ENCODE measurements around the gene KCNMB2. TPM values are rescaled to one million over a fixed set of nuclear protein-coding genes. Genes with fewer than 3 reads are reported as not detected.
"Not testable (repeated sequence)": the region's sequence is repeated elsewhere in the genome, so short reads cannot be mapped to it uniquely, and the experiment has no call there.

Gene KCNMB2
- total RNA-seq = not detected in 2 replicates

- intact Hi-C loops (cut with micrococcal nuclease) = no loop called here
These were observed at the start of gene KCNMB2 for GRCh38 chr3:178536211-178537079. Gene KCNMB2, plus strand, starts transcription at chr3:178536436.

- intact Hi-C loops (cut with micrococcal nuclease) = no loop called here
These were observed 49.3 kb upstream of the KCNMB2 start for GRCh38 chr3:178486903-178487302.

GRCh38 chr3:178487752-178488151, 48.5 kb upstream of the KCNMB2 start:
- intact Hi-C loops (cut with micrococcal nuclease) = no loop called here

GRCh38 chr3:178491751-178492150, 44.5 kb upstream of the KCNMB2 start:
- intact Hi-C loops (cut with micrococcal nuclease) = no loop called here

GRCh38 chr3:178492491-178492890, 43.7 kb upstream of the KCNMB2 start:
- intact Hi-C loops (cut with micrococcal nuclease) = no loop called here

GRCh38 chr3:178494386-178494785, 41.9 kb upstream of the KCNMB2 start:
- intact Hi-C loops (cut with micrococcal nuclease) = no loop called here

GRCh38 chr3:178496911-178497310, 39.3 kb upstream of the KCNMB2 start:
- intact Hi-C loops (cut with micrococcal nuclease) = no loop called here

GRCh38 chr3:178498871-178499270, 37.4 kb upstream of the KCNMB2 start:
- intact Hi-C loops (cut with micrococcal nuclease) = no loop called here

- intact Hi-C loops (cut with micrococcal nuclease) = no loop called here
These were observed 35.6 kb upstream of the KCNMB2 start for GRCh38 chr3:178500631-178501030.

GRCh38 chr3:178504128-178504527, 32.1 kb upstream of the KCNMB2 start:
- intact Hi-C loops (cut with micrococcal nuclease) = no loop called here

GRCh38 chr3:178505832-178506231, 30.4 kb upstream of the KCNMB2 start:
- intact Hi-C loops (cut with micrococcal nuclease) = no loop called here

- intact Hi-C loops (cut with micrococcal nuclease) = no loop called here
These were observed 28.5 kb upstream of the KCNMB2 start for GRCh38 chr3:178507507-178508442.

- intact Hi-C loops (cut with micrococcal nuclease) = no loop called here
These were observed 27.8 kb upstream of the KCNMB2 start for GRCh38 chr3:178508443-178508825.

GRCh38 chr3:178510496-178510895, 25.7 kb upstream of the KCNMB2 start:
- intact Hi-C loops (cut with micrococcal nuclease) = no loop called here

- intact Hi-C loops (cut with micrococcal nuclease) = no loop called here
These were observed 23.6 kb upstream of the KCNMB2 start for GRCh38 chr3:178512647-178513046.

GRCh38 chr3:178513546-178514380, 22.5 kb upstream of the KCNMB2 start:
- intact Hi-C loops (cut with micrococcal nuclease) = no loop called here

GRCh38 chr3:178514401-178514800, 21.8 kb upstream of the KCNMB2 start:
- intact Hi-C loops (cut with micrococcal nuclease) = no loop called here

GRCh38 chr3:178515076-178515744, 21.0 kb upstream of the KCNMB2 start:
- intact Hi-C loops (cut with micrococcal nuclease) = not testable (repeated sequence)

- intact Hi-C loops (cut with micrococcal nuclease) = no loop called here
These were observed 18.4 kb upstream of the KCNMB2 start for GRCh38 chr3:178517665-178518334.

Measured in T-helper 2 cell treated with Interferon-gamma antibody and Interleukin-4, amounts not matched to agents 100 ng/mL and 5 ng/mL, for 36 hours (primary cell).